Raji (cell line): Measurements from ENCODE around the gene UBE2V1.

Experiments
- POLR2A ChIP-seq: IDR thresholded peaks from 2 replicates; pipeline ENCODE4 v1.6.1; 2011; ENCODE audit warnings: low read depth, low read length, control low read depth; ENCODE audit not compliant: insufficient read depth

Gene UBE2V1

GRCh38 chr20:50066161-50066834, 46.7 kb downstream of the UBE2V1 start:
- TF ChIP-seq POLR2A: no peak

- TF ChIP-seq POLR2A: no peak
Observed at GRCh38 chr20:50065325-50065615, 47.7 kb downstream of the UBE2V1 start.

DNA sequence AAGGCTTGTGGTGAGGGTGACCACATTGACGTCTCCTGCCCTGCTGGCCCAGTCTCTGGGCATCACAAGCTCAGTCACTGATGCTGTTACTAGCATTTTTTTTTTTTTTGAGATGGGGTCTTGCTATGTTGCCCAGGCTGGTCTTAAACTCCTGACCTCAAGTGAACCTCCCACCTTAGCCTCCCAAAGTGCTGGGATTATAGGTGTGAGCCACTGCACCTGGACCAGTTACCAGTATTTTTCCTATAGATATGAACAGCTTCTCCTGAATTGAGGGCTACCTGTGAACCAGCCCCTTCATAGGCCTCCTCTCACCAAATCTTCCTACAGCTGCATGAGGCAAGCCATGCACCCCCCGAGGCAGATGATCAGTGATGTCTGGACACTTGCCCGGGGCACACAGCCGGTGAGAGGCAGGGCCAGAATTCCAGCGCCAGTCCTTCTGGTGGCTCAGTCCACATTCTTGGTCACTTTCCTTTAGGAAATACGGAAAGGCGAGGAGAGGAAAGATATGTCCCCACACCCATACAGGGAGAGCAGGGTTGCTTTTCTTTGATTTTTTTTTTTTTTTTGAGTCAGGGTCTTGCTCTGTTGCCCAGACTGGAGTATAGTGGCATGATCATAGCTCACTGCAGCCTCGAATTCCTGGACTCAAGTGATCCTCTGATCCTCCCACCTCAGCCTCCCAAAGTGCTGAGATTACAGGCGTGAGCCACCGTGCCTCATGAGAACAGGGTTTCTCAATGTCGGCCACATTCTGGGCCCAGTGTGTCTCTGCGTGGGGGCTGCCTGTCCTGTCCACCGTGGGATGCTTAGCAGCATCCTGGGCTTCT, 50.7 kb downstream of the UBE2V1 start:
- no peak for TF ChIP-seq POLR2A

DNA sequence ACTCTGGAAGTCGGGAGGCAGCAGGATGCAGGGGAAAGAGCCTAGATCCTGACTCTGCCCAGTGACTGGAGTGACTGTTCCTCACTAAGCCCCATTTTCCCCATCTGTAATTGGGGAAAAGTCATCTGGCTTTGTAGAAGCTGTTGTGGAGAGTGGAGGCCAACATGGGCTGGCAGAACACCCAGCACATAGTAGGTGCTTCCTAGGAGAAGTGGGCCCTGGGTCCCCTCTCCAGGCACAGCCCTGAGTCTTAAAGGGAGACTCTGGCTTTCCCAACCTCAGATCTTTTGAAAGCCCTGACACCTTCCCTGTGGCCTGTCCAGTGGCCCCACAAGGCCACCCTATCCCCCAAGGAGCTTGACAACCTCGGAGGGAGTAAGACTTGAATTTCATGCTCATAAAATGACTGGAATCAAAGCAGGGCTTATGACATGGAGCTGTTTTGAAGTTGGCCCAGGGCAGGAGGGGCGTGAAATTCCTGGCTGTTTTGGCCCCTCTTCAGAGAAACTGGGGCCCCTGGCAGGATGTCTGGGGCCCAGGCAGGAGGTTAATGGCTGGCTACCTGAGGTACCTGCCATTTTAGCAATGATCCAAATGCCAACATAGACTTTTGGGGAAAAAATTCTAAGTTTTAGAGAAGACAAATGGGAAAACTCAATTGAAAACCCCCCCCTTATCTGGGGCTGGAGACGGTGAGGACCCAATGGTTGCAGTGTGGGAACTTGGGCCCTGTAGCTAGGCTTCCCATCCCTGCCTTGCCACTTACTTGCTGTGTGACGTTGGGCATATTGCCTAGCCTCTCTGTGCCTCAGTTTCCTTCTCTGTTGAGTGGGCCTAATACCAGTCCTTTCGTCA, 51.6 kb downstream of the UBE2V1 start:
- TF ChIP-seq POLR2A: no peak

GRCh38 chr20:50058662-50059402, 54.1 kb downstream of the UBE2V1 start:
- TF ChIP-seq POLR2A: no peak

DNA sequence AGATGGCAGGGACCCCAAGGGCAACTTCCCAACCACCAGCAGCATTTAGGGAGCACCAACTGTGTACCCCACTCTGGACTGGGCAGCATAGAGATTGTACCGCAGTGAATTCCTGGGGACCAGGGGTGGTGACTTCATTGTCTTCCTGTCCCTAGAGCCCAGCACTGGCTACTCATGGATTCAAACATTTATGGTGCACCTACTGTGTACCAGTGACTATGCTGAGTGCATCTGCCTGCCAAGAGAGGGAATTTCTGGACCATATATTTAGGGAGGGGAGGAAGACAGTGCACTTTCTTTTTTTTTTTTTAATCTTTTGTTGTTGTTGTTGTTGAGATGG, 55.3 kb downstream of the UBE2V1 start:
- TF ChIP-seq POLR2A: no peak

GRCh38 chr20:50056951-50057713, 55.8 kb downstream of the UBE2V1 start:
- no peak for TF ChIP-seq POLR2A

DNA sequence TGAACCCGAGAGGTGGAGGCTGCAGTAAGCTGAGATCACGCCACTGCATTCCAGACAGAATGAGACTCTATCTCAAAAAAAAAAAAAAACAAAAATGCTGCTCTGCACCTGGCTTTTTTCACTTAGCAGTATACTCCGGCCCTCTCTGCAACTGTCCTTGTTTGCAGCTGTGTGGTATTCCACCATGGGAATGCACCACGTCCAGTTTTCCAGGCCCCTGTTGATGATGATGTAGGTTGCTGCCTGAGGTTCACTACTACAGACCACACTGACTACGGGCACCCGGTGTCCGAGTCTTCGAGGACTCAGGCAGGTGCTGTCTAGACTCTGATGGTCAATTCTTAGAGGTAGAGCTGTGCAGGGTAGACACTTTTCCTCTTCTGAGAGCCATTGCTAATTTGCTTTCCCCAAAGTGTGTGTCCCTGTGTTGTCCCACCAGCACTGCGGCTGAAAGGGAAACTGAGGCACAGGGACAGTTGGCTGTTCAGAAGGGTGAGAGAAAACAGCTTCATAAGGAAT, 56.5 kb downstream of the UBE2V1 start:
- TF ChIP-seq POLR2A: no peak

GRCh38 chr20:50055524-50056083, 57.3 kb downstream of the UBE2V1 start:
- TF ChIP-seq POLR2A: no peak

- no peak for TF ChIP-seq POLR2A
Observed at GRCh38 chr20:50054626-50055511, 58.1 kb downstream of the UBE2V1 start.

DNA sequence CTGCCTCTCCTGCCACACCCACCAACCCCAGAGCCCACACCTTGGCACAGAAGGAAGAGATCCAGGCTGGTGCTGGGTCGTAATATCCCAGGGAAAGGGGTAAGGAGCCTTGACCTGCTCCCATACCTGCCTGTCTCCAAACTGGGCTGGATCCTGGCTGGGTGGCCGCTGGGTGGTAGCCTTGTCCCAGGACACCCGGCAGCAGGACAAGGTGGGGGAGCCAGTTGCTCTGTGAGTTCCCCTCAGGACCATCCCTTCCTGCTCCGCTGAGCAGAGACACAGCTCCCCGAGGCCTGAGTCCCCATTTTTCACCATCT, 58.8 kb downstream of the UBE2V1 start:
- TF ChIP-seq POLR2A: no peak

DNA sequence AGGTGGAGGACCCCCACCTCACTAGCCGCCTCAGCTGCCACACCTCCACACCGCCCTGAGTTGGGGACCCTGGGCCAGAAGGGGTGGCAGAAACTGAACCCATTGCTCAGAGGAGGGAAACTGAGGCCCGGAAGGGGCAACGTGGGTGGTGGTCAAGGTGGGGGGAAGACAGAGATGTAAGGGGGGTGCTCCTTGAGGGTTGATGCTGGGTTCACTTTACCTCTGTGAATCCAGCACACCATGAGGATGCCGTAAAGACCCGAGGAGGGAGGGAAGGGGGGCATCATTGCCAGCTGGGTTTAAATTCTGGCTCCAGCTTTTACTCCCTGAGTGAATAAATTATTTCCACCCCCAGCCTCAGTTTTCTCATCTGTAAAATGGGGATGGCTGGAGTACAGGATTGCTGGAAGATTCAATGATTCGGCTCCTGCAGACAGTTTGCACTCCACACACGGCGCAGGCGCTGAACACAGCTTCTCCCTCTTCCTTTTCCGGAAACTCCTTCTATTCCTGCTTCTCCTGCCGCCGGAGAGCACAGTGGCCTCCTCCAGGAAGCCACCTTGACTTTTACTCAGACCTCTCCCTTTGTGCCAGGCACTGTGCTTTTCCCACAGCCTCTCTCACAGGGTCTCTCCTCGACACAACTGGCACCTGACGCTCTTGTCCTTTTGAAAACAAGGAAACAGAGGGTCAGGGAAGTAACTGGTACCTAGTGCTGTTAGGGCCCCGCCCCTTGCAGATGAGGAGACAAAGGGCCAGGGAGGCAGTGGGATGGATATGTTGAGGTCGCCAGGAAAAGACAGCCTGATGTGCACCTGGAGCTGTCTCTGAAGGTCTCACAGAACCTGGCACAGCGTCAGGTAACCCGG, 59.4 kb downstream of the UBE2V1 start:
- TF ChIP-seq POLR2A: no peak
